ENCODE results near the gene UTS2R.

UTS2R gene

GRCh38 chr17:82371333-82372248 is at the start of gene UTS2R:
Gene UTS2R, plus strand, starts transcription at chr17:82371765. Its CDS starts 2,560 bp downstream, at chr17:82374325.
- TF ChIP-seq CTCF (IDR thresholded peaks at IDR 0.05; ENCODE audit: extremely low read depth, missing control alignments): no peak
- DNase-seq (ENCODE audit: low spot score): no peak

GRCh38 chr17:82321947-82322466 is 49.6 kb upstream of the UTS2R start:
- TF ChIP-seq CTCF (IDR thresholded peaks at IDR 0.05; ENCODE audit: extremely low read depth, missing control alignments): no peak

GRCh38 chr17:82322526-82323453 is 48.8 kb upstream of the UTS2R start:
- DNase-seq (ENCODE audit: low spot score): no peak

More at GRCh38 chr17:82321947-82322466, 49.6 kb upstream of the UTS2R start:
- DNase-seq (ENCODE audit: low spot score): no peak

GRCh38 chr17:82323514-82324234 is 47.9 kb upstream of the UTS2R start:
- no peak for TF ChIP-seq CTCF (IDR thresholded peaks at IDR 0.05; ENCODE audit: extremely low read depth, missing control alignments)
- DNase-seq (ENCODE audit: low spot score): no peak

More at GRCh38 chr17:82322526-82323453, 48.8 kb upstream of the UTS2R start:
- TF ChIP-seq CTCF (IDR thresholded peaks at IDR 0.05; ENCODE audit: extremely low read depth, missing control alignments): no peak

- peak; percentile 31 for DNase-seq (ENCODE audit: low spot score)
Observed at GRCh38 chr17:82324566-82325285, 46.8 kb upstream of the UTS2R start.

More at GRCh38 chr17:82324566-82325285, 46.8 kb upstream of the UTS2R start:
- TF ChIP-seq CTCF (IDR thresholded peaks at IDR 0.05; ENCODE audit: extremely low read depth, missing control alignments): no peak
